WERI-Rb-1 (cell line): Measurements from ENCODE around the gene TSPAN32.

Experiments used
- DNase-seq: peaks from one replicate; pipeline ENCODE4 v3.0.0-alpha.2; 2020
- H3K27ac ChIP-seq: fragments of 250-450 bp; sonication (Bioruptor Pico); 2 replicates; pipeline ENCODE4 v1.5.1; 2020; ENCODE audit warnings: mild to moderate bottlenecking, moderate library complexity
- H3K27me3 ChIP-seq: fragments of 250-450 bp; sonication (Bioruptor Pico); 2 replicates; pipeline ENCODE4 v1.5.1; 2021; ENCODE audit warnings: mild to moderate bottlenecking, low read depth, moderate library complexity; ENCODE audit not compliant: insufficient read depth, severe bottlenecking
- H3K36me3 ChIP-seq: fragments of 250-450 bp; sonication (Bioruptor Pico); 2 replicates; pipeline ENCODE4 v1.5.1; 2020; ENCODE audit warnings: mild to moderate bottlenecking, moderate library complexity
- H3K4me3 ChIP-seq: 2 replicates; pipeline ENCODE4 v1.5.1; 2011; ENCODE audit warnings: low read depth, mild to moderate bottlenecking, control low read depth, low read length
- H3K9me3 ChIP-seq: fragments of 250-450 bp; sonication (Bioruptor Pico); 2 replicates; pipeline ENCODE4 v1.5.1; 2021; ENCODE audit warnings: mild to moderate bottlenecking, moderate library complexity; ENCODE audit not compliant: severe bottlenecking
- TF ChIP-seq, protein P1 (sequence below): IDR thresholded peaks from 2 replicates; pipeline ENCODE4 v1.5.1; 2011; ENCODE audit warnings: low read depth, mild to moderate bottlenecking, control low read depth, inconsistent platforms, low read length

Gene TSPAN32

DNA sequence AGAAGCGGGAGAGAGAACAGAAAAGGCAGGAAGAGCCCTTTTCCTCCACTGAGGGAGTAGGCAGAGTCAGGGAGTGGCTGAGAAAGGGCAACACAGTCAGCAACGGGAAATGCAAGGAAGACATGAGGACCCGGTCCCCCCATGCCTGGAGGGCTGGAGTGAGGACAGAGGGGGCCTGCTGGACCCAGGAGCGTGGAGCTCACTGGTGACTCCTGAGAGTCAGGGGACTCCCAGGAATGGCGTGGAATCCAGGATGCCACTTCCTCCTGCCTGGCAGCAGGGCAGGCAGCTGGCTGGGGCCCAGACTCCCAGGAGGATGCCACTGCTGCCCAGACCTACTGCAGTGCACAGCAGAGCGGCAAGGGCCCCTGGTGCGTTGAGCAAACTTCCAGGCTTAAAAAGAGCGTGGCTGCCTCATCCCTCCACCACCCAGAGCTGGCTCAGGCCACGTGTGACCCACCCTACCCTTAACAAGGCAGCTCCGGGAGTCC, 11.4 kb upstream of the TSPAN32 start:
- Histone ChIP-seq H3K36me3 (no peaks in the 10 kb centered on the region), H3K27ac (no peak overlapping the region), H3K27me3 (peaks cover 61% of the 10 kb centered on the region), H3K4me3 (no peak overlapping the region), H3K9me3 (no peaks in the 10 kb centered on the region)
- TF ChIP-seq, protein P1, sequence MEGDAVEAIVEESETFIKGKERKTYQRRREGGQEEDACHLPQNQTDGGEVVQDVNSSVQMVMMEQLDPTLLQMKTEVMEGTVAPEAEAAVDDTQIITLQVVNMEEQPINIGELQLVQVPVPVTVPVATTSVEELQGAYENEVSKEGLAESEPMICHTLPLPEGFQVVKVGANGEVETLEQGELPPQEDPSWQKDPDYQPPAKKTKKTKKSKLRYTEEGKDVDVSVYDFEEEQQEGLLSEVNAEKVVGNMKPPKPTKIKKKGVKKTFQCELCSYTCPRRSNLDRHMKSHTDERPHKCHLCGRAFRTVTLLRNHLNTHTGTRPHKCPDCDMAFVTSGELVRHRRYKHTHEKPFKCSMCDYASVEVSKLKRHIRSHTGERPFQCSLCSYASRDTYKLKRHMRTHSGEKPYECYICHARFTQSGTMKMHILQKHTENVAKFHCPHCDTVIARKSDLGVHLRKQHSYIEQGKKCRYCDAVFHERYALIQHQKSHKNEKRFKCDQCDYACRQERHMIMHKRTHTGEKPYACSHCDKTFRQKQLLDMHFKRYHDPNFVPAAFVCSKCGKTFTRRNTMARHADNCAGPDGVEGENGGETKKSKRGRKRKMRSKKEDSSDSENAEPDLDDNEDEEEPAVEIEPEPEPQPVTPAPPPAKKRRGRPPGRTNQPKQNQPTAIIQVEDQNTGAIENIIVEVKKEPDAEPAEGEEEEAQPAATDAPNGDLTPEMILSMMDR: no peak
- peak; percentile 4 for DNase-seq

DNA sequence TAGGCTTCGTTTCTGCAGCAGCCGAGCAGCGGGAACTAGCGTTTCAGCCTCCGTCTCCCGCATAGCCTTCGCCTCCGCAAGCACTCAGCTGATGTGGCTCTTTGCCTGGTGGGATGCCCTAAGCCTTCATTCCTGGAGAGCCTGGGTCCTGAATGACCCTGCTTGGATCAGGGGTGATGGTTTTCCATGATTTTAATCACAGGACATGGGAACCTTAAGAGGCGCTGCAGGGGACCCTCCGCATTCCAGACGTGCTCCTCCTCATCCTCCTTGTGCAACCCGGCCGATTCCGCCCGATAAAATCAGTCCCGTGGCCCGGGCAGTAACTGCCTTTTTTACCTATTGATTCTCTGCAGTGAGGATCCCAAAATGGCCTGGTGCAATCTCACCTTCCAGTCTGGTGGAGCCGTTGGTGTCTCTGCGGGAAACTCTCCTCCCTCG, 8.3 kb upstream of the TSPAN32 start:
- Histone ChIP-seq H3K9me3 (no peaks in the 10 kb centered on the region), H3K27ac (no peak overlapping the region), H3K27me3 (peaks cover 64% of the 10 kb centered on the region), H3K36me3 (no peaks in the 10 kb centered on the region), H3K4me3 (no peak overlapping the region)
- DNase-seq: no peak
- TF ChIP-seq, protein P1: no peak

DNA sequence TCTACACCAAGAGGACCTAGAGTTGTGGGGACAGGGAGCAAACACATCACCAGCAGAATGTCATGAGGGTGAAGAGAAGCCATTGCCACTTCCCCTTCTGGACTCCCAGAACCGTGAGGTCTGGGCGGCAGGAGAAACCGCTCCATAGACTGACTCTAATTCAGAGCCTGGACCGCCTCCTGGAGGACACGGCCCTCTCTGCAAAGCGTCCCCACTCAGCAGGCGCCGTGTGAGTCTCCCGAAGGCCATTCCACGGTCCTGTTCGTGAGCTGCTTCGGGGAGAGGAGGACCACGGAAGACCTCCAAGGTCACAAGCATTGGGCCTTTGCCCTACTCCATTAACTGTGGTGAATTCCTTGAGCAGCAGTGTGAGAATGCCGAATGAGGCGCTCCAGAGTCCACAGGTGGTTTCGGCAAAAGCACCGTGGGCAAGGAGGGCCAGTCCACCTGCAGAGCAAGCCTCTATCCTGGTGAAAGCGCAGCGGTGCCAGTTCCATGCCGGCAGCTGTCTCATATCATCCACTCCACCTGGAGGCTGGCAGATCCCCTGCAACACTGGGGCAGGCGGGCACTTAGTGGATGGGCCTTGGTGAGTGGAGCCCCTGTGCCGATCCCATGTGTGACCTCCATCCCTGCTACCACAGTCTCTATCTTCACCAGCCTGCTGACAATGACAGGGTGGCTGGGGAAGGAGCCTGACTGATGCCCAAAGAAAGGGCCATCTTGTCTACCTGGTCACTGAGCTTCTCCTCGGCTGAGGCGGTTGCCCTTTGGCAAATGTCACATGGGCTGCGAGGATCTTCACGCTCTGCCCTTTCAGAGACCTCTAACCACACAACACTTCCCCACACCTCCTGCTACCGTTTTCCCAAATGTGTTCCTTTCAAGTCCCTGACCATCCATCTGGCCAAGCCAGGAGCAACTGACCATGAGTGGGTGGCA, 7.6 kb upstream of the TSPAN32 start:
- no peaks in the 10 kb centered on the region for H3K9me3 ChIP-seq
- H3K4me3 ChIP-seq: no peak overlapping the region
- TF ChIP-seq, protein P1: peak; percentile 34
- peak; percentile 9 for DNase-seq
- no peak overlapping the region for H3K27ac ChIP-seq
- H3K27me3 ChIP-seq: peaks cover 60% of the 10 kb centered on the region
- no peaks in the 10 kb centered on the region for H3K36me3 ChIP-seq

DNA sequence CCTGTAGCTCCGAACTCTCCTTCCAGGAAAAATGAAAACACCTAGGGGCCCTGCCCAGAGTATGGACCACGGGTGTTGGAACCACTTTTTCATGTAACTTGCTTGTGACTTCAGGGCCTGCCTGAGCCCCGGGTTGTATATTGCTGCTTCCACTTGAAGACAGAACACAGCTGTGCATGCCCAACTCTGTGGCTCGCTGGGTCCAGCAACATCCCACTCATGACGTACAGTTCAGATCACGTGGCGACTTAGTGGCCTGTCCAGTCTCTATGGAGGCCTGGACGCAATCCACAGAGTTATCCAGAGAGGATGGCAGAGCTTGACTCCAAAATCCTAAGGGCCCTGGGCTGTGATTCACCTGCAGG, 6.9 kb upstream of the TSPAN32 start:
- H3K36me3 ChIP-seq: no peaks in the 10 kb centered on the region
- H3K27me3 ChIP-seq: peaks cover 53% of the 10 kb centered on the region
- H3K4me3 ChIP-seq: no peak overlapping the region
- DNase-seq: no peak
- no peaks in the 10 kb centered on the region for H3K9me3 ChIP-seq
- H3K27ac ChIP-seq: no peak overlapping the region
- TF ChIP-seq, protein P1: no peak

DNA sequence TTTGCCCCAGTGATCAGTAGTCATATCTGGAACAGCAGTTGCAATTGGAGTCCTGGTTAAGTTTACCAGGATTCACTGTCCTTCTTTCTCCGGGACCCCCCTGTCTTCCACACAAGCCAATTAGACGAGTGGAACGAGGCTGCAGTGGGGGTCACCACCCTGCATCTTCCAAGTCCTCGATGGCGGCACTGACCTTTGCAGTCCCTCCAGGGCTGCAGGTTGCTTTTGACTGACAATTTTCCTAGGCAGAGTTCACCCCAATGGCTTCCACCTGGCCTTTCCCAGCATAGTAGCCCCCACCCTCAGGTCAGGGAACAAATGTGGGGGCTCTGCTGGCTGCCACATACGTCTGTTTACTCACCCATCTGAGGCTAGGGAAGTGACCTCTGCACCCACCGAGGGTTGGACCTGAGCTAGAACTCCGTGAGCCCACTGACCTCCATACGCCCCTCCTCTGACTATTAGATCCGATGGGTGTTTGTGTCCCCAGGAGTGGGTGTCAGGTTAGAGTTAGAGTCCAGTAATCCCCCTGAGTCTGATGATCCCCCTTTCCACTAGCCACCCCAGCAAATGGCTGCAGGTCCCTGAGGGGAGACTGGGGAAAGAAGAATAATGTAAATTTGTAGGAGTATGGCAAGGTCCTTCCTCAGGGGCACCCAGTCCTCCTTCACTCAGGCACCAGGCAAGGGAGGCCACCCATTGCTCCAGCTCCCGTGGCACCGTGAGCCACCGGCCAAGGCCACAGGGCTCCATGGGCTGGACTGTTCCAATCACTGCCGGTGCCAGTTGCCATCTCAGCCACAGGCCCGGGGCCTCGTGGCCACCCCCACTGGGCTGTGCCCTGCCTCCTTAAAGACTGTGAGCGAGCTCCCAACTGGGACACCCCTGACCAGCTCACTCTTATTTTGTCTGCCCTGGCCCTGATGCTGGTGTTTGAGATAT, 5.6 kb upstream of the TSPAN32 start:
- peaks cover 45% of the 10 kb centered on the region for H3K27me3 ChIP-seq
- DNase-seq: no peak
- no peak overlapping the region for H3K27ac ChIP-seq
- no peaks in the 10 kb centered on the region for H3K9me3 ChIP-seq
- no peak overlapping the region for H3K4me3 ChIP-seq
- H3K36me3 ChIP-seq: no peaks in the 10 kb centered on the region
- TF ChIP-seq, protein P1: no peak
